ENCODE data around the gene FBXO8. TPM values are rescaled to one million over a fixed set of nuclear protein-coding genes. Genes with fewer than 3 reads are reported as not detected.
A peak's percentile ranks its signal among the peaks of the same experiment; 100 is the strongest.

Gene FBXO8
- total RNA-seq, 1 experiment from 2014 or later = 8.9 TPM

- Mint-ChIP-seq H3K27me3 (ENCODE audit: low read depth) (peaks cover 96% of the 10 kb centered on the region), H3K4me1 (peaks cover 43 to 44% of the 10 kb centered on the region in 2 experiments), H3K4me3 (peak overlapping the region; percentile 62 to 83), H3K27ac (no peak overlapping the region), H3K36me3 (ENCODE audit: insufficient read depth in 1 of 3, low read depth in 3 of 3) (no peaks in the 10 kb centered on the region), H3K9me3 (peaks cover 3 to 4% of the 10 kb centered on the region in 2 experiments; a peak in 2 of 5 replicates)
- Histone ChIP-seq H3K23ac (ENCODE audit: insufficient read length, low read depth, low read length) (no peak overlapping the region), H4K5ac (ENCODE audit: insufficient read length, low read depth, low read length) (no peak overlapping the region), H3K27ac (ENCODE audit: insufficient read length, low read depth, low read length) (no peak overlapping the region), H4K8ac (replicated peaks; ENCODE audit: insufficient read length, low read depth, low read length) (no peak overlapping the region), H3K56ac (ENCODE audit: insufficient read length, low read depth, low read length) (no peak overlapping the region), H3K9ac (ENCODE audit: extremely low read depth, insufficient read length, low read length) (no peak overlapping the region), H2BK12ac (ENCODE audit: insufficient read length, low read depth, low read length) (no peak overlapping the region), H2AK5ac (ENCODE audit: insufficient read length, low read length) (no peak overlapping the region), H2BK5ac (ENCODE audit: insufficient read length, low read length) (no peak overlapping the region), H2BK120ac (ENCODE audit: low read depth, low read length, poor library complexity, severe bottlenecking) (no peak overlapping the region), H3K23me2 (ENCODE audit: insufficient read length, low read depth, low read length, poor library complexity, severe bottlenecking) (peaks cover 16% of the 10 kb centered on the region), H3K27me3 (ENCODE audit: insufficient read depth, low read length) (peaks cover 58% of the 10 kb centered on the region), H4K91ac (ENCODE audit: insufficient read length, low read depth, low read length) (no peak overlapping the region), H3K4me2 (ENCODE audit: insufficient read depth, insufficient read length, low read length) (peak overlapping the region; percentile 80), H2AFZ (ENCODE audit: low read length) (no peak overlapping the region), H3K4me1 (ENCODE audit: insufficient read depth, low read length) (peaks cover 2% of the 10 kb centered on the region; the same call in 1 of the 2 replicates), H3K9me3 (ENCODE audit: control insufficient read depth, low read depth, low read length) (no peaks in the 10 kb centered on the region), H2BK15ac (ENCODE audit: low read depth, low read length) (no peak overlapping the region), H4K20me1 (ENCODE audit: control insufficient read depth, insufficient read depth, insufficient read length) (peaks cover 6% of the 10 kb centered on the region), H3T11ph (ENCODE audit: low read length) (no peak overlapping the region), H3K14ac (ENCODE audit: insufficient read depth, low read length) (no peak overlapping the region), H3K18ac (ENCODE audit: insufficient read length, low read depth, low read length) (no peak overlapping the region), H3K79me2 (ENCODE audit: insufficient read depth, low read length) (no peaks in the 10 kb centered on the region), H3K4ac (ENCODE audit: low read depth, low read length) (no peak overlapping the region), H2BK20ac (ENCODE audit: low read depth, low read length, poor library complexity, severe bottlenecking) (no peak overlapping the region), H3K79me1 (ENCODE audit: insufficient read depth, low read depth, low read length, poor library complexity, severe bottlenecking) (no peaks in the 10 kb centered on the region)
- no CpG with 5 or more reads among the region's 41 CpGs for WGBS (ENCODE audit: extremely low coverage, insufficient read length, low lambda C conversion rate)
- DNase-seq = no peak
- TF ChIP-seq CTCF (conservative IDR thresholded peaks at IDR 0.05) = no peak
Measured at GRCh38 chr4:174217273-174218126, 66.0 kb downstream of the FBXO8 start.
